GM19372 (cell line): ENCODE measurements around the gene CNTNAP5.

Experiments
- ATAC-seq: cut with Tn5 transposase; IDR thresholded peaks from one replicate; pipeline ENCODE4 v1.9.1; 2021; ENCODE audit warnings: mild to moderate bottlenecking, low read depth, moderate library complexity; ENCODE audit not compliant: unreplicated experiment

CNTNAP5 gene

DNA sequence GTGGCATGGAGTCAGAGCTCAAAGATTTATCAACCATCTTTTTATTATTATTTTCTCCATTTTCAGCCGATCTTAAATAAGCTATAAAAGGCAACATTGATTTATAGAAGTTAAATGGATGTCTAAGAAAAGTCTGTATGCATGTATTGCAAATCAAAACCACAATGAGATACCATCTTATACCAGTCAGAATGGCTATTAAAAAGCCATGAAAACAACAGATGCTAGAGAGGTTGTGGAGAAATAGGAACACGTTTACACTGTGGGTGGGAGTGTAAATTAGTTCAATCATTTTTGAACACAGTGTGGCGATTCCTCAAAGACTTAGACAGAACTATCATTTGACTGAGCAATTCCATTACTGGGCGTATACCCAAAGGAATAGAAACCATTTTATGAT is 731.0 kb downstream of the CNTNAP5 start:
- ATAC-seq = no peak

DNA sequence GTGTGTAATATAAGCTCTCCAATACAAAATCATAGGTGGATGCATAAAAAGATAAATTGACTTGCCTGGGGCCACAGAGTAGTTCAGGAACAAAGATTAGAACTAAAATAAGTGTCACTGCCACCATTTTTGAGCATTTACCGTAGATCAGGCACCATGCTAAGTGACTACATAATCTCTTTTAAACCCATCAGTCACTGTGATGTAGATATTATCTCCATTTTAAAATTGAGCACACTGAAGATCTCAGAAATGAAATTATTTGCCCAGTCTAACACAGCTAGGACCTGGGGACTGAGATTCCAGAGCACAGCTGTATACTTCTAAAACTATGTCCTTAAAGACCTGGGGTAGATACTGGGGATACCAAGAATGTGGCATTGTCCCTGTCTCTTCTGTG is 737.3 kb downstream of the CNTNAP5 start:
- no peak for ATAC-seq

DNA sequence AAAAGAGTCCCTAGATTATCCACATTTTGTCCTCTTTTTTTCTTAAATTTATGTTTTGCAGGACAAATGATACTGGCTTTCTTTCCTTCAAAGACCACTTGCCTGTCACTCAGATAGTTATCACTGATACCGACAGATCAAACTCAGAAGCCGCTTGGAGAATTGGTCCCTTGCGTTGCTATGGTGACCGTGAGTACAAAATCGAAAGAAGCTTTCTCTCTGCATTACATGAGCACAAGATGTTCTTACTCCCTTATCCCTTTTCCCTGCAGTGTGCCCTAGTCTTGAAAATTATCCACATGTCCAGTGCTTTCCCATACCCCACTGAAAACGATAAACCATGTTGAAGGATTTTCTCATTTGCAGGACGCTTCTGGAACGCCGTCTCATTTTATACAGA is 738.5 kb downstream of the CNTNAP5 start:
- no peak for ATAC-seq

DNA sequence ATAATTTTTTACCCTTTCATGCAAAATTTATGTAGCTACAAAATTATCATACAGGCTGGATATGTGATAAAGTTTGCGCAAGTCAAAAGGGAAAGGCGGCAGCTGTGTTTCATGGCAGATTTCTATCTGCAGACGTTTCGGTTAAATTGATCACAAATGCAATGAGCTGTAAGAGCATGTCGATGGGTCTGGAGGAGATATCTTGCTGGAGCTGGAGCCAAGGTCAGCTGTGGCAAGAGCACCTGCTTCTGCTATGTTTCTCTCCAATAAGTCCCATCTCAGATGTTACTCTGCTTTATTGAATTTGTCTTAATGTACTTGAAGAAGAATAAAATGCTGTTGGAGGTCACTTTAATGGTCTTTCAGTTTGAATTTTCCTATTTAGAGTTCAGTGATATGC is 749.7 kb downstream of the CNTNAP5 start:
- ATAC-seq = no peak

DNA sequence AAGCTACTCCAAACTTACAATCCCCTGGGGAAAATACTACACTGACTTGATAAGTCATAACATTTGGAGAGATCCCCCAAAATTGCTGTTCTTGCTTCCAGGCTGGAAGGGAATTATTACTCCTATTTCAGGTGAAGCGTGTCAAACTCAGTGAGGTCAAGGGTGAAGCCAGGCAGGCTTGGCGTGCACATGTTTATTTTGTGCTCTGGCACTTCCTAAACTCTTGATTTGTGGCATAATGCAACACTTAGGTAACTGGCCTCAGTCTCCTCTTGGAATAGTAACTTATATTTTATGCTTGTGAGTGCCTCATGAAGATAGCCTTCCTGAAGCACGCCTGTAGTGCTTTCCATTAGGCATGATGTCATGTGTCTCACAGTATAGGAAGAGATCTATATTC is 751.2 kb downstream of the CNTNAP5 start:
- ATAC-seq = no peak

DNA sequence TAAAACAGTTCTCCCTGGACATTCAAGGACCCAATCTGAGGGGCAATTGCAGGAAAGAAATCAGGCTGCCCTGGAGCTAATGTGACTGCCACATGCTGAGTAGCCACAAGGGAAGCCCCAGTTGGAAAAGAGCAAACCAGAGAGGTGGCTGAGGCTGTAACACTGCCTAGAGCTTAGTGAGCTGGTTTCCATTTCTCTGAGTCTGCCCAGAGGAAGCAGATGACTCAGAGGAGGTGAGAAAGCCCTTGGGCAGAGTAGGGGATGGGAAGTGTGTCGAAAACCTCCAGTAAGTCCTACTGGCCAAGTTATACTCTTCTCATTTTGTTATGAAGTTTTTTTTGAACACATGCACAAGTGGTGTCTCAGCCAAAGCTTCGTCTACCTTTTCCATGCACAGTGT is 753.0 kb downstream of the CNTNAP5 start:
- no peak for ATAC-seq

DNA sequence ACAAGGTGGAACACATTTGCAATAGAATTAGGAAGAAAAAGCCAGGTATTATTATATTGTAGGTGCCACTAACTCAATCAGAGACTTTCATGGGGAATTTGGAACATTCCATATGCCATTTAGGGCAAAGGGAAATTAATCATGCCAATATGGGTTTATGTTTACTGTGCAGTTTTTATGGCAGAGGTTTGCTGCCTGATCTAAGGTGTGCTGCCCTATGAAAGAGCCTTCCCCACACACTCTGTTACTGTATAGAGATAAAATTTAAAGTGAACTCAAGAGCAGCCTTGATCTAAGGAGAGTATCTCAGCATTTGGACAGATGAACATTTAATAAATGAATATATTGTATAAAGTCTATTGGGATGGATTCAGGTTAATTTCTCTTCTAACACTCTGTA is 771.6 kb downstream of the CNTNAP5 start:
- no peak for ATAC-seq

DNA sequence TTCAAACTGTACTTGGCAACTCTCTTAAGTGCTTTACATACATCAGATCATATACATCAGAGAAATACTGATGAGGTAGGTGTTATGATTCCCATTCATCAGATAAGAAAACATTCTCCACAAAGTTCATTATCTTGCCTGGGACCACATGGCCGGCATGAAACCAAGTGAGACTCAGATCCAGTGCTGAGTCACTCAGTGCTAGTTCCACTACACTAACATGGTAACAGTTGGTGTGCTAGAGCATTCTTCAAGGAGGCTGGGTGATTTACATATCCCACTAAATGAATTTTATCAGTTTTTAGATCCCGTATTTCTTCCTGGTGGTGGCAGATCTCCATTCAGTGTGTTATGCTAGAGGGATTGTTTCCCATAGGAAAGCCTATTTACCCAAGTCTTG is 772.0 kb downstream of the CNTNAP5 start:
- ATAC-seq = no peak

DNA sequence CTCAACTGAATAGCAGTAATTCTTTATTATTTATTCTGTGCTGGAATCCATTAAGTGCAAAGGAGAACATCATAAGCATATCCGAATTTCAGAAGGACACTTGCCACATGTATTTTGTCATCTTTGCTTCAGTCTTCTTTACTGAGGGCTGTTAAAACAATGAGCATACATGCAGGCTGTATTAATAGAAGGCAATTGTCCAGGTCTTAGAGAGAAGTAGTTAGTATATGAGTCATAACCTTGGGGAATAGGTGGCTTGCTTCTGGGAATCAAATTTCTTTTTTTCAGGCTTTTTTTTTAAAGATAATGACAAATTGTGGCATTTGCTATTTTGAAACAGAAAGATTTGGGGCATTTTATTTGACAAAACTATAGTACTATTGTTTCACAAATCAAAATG is 773.5 kb downstream of the CNTNAP5 start:
- ATAC-seq = no peak

DNA sequence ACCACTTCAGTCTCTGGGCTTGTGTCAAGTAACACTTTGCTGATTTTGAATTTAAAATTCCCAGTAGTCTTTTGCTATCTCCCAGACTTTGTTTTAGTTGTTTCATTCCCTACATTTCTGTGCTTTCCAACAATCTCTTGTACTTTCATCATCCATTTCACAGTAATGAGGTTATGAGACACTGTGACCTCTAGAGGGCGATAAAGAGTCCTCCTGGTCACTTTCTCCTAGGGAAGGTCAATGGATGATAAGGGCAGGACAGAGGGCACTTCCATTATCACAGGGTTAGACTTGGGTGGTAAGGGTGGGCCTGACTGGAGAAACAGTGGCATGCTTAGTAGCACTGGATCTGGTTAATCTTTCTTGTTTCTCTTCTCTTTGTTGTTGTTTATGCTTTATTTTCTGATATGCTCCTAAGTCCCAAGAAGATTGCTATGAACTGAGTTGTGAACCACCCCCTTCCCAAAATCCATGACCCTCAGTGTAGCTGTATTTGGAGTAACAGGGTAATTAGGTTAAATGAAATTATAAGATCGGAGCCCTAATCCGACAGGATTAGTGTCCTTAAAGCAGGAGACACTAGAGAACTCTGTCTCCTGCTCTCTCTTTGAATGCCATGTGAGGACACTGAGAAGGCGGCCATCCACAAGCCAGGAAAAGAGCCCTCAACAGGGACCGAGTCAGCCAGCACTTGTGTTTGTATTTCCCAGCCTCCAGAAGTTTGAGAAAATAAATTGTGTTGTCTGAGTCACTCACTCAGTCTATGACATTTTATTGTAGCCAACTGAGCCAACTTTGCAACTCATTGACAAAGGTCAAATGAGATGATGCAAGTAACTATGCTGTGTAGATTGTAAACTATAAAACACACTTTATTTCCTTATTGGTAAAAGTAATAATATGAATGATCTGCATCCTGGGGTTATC is 779.2 kb downstream of the CNTNAP5 start:
- ATAC-seq = no peak

DNA sequence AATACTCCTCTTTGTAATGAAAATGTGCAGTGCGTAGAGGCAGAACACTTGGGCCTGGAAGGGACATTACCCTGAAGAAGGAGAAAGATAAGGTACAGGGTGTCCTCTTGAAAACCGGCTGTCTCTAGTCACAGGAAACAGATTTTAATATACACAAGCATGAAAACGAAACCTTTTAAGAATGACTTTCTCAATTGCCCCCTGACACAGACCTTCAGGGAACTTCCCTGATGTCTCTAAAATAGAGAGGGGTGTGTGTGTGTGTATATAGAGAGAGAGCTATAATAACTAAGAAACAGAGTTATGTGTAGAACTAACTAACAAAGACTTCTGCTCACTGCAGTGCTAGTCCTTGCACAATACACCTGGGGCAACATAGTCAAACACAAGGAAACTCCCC is 780.0 kb downstream of the CNTNAP5 start:
- peak; percentile 68 for ATAC-seq

DNA sequence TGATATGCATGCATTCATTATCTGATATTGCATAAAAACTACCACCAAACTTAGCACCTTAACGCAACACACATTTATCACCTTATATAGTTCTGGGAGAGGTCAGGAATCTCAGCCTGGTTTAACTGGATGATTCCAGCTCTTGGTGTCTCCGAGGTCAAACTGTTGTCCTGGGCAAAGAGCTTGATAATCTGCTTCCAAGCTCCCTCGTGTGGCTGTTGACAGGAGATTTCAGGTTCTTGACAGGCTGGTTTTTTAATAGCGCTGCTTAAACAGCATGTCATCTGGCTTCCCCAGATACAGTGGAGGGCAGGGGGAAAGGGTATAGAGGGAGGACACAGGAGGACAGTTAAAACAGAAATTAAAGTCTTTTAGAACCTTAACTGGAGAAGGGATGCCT is 785.0 kb downstream of the CNTNAP5 start:
- ATAC-seq = no peak

DNA sequence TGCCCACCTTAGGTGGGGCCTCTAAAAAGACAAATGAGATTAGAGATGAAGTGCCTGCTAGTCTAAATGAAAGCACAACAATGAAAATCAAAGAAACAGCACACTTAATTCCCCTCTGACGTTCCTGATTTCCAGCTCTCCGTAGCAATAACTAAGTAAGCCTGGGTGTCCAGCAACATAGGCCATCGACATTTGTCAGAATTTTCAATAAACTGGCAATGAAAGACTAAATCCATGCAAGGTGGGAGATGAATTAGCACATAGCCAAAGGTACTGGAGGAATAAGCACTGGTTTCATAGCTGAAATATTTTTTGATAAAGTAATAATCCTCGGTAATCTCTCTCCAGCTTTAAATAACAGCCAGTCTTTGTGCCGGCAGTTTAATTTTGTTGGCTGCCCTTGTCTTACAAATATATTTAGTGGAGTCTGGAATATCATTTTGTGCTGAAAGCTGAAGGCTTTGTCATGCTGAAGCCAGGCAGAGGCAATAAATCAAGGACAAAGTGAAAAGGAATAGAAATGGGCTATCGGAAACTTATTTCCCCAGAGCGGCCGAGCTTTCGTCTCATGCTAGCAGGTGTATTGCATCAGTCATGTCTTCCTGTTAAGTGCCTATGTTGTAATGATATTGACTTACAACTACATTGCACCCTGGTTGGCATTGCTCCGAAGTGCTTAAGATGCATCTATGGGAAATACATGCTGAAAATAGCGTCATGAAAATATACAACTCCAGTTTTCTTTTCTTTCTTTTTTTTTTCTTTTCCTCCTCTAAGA is 790.1 kb downstream of the CNTNAP5 start:
- ATAC-seq = no peak

DNA sequence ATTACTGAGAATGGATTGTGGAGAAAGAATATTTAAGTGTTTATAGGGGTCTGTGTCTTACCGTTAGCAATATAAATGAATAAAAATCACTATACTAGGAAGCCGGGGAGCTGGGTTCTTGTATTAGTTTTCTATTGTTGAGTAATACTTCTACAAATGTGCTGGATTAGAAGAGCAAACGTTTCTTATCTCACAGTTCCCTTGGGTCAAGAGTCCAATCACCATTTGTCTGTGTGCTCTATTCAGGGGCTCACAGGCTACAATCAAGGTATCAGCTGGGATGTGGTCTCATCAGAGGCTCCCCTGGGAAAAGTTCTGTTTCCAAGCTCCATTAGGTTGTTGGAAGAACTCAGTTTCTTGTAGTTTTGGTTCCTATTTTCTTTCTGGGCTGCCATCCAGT is 790.9 kb downstream of the CNTNAP5 start:
- ATAC-seq = no peak

DNA sequence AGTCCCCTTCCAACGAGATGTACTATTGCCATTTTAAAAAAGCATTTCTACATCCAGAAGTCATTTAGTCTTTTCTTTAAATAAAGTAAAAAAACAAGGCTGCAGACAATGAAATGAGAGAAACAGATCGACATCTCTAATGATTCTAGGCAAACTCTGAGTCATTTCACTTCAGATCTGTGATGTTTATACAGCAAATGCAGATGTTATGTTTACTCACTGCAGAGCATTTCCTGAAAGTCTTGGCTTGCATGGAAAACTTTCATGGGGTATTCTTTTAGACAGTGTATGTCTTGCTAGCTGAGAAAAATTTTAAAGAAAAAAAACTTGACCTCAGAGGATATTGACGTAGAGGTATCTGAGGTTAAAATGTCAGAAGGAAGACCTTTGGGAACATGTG is 797.4 kb downstream of the CNTNAP5 start:
- ATAC-seq = no peak

DNA sequence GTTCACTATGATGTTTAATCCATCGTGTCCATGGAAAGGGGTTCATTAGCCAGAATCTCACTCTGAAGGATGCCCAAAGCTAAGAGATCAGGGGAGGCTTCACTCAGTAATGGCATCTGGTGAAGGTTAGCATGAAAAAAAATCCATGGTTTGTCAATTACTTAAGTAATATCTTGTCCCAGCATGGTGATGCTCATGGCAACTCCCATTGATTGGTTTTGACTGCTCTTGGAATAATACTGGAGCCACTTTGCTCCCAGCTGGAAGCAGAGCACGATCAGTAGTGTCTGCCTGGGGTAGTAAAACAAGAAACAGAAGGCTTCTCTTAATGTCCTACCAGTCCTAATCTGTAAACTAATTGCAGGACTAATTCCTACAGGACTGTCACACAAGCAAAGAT is 799.4 kb downstream of the CNTNAP5 start:
- no peak for ATAC-seq

DNA sequence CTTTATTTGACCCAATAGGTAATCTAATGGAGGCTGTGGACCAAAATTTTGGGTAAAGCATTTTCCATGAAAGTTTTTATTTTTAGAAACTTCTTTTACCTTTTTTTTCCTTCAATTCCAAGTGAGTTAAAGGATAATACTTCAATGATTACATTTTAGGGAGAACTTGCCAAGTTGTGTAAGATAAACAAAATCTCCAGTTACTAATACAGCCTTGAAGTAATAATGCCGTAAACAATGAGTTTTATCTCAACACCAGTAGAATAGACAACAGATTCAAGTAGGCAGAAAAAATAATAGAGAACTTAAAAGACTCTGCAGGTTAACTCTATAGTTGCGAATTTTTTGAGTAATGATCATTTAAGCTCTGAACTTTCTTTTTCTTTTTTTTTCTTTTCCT is 807.4 kb downstream of the CNTNAP5 start:
- ATAC-seq = no peak

DNA sequence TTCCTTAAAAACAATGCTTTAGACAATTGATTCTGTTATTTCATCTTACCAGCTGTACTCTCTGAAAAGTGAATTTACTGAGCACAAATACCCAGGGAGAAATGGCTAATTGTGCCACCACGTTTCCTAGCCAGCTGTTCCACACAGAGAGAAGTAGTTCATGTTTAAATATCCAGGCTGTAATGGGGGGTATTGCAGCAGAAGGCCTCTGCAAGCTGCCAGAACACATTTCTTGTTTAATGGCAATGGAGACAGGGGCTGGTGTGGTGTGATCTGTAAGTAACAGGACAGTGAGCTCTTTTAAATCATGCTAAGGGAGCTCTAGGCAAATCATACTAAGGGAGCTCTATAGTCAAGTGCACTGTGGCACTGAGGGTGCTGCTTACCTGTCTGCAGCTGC is 809.2 kb downstream of the CNTNAP5 start:
- no peak for ATAC-seq

DNA sequence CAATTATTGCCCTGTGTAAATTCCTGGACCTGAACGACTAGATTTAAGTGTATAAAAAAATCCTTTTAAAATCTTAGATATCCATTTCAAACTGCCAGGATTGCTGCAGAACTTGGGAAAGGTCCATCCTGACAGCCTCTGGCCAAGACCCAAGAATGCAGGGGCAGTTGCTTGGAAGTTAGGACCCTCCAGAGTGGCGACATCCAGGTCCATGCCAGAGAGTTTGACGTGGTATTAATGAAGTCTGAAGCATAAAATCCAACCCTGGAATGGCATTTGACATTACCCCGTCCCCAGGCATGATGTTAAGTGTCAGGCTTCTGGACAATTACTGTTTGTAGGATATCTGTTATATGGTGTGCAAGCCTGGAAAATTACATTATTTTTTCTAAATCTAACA is 810.2 kb downstream of the CNTNAP5 start:
- ATAC-seq = no peak

DNA sequence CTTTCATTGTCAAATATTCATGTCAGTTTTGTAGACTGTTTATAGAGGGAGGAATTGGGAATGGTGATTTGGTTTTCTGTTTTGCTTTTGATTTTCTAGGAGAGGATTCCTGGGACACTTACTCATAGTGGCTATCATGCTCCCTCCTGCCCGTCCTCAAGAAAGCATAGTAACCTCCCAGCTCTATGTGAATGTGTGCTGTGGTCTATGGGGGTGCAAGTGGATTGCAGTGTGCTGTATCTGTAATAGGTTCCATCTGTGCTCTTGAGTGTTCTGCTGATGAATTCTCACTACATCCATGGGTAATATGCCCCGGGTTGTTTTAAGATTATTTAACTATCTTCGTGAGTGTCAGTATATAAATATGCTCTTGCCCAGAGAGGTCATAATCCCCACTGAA is 811.3 kb downstream of the CNTNAP5 start:
- no peak for ATAC-seq

DNA sequence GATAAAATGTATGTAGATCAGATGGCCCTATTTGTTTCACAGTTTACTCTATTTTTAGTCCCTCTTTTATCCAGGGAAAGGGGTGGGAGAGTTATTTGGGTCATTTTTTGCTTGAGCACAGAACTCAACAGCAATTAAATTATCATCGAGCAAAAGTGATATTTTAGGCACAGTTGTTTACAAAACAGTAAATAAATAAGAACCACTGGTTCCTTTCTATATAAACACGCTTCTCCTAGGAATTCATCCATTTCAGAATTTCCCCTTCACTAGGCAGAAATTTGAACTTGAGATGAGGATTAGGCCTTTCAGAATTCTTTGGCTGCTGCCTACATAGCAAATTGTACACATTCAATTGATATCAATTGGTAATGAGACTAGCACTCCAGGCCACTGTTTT is 812.4 kb downstream of the CNTNAP5 start:
- ATAC-seq = no peak

DNA sequence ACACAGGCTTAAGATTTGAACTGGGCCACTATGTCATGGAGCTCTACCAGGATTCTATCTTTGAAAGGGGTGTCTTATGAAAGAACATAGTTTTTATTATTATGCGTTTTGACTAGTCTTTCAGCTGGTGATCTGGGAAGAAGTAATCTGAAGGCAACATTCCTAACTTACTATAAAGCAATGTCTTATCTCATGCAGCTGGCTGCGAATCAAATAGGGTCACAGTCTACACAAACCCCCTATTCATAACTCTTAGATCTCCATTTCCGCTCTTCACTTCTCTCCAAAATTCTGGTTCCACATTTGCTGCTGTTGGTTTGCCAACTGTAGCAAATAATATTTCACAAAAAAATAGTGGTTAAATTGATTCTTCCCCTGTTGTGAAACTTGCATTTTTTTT is 813.3 kb downstream of the CNTNAP5 start:
- no peak for ATAC-seq
